Putamen (tissue), 1 donor: Measurements from ENCODE around the gene AFTPH.

Source experiments
- DNase-seq: peaks from one replicate; pipeline ENCODE4 v3.0.0-alpha.2; 2016; ENCODE audit warnings: low spot score

The AFTPH gene

GRCh38 chr2:64587561-64587960 lies 63.4 kb downstream of the AFTPH start:
- DNase-seq: no peak

DNA sequence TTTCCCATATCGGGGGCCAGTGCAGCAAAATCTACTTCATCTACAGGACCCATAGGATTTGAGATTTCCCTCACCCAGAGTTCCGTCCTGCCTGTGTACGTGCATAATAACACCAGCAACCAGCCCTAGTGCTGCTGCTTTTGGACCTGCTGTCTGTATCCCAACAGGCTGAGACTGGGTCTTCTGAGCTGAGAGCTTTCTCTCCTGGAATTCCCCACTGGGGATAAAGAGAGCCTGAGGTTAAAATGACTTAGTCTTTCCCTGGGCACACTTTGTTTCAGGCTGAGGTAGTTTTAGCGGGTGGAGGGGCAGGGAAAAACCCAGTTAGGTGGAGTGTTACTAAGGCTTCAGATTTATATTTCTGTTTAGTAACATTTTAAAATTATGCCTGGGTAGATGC lies 67.1 kb downstream of the AFTPH start:
- no peak for DNase-seq

GRCh38 chr2:64593035-64593655 lies 69.0 kb downstream of the AFTPH start:
- no peak for DNase-seq

- no peak for DNase-seq
These were observed 70.3 kb downstream of the AFTPH start for GRCh38 chr2:64594226-64594989.

- no peak for DNase-seq
These were observed 71.5 kb downstream of the AFTPH start for GRCh38 chr2:64595397-64596176.

DNA sequence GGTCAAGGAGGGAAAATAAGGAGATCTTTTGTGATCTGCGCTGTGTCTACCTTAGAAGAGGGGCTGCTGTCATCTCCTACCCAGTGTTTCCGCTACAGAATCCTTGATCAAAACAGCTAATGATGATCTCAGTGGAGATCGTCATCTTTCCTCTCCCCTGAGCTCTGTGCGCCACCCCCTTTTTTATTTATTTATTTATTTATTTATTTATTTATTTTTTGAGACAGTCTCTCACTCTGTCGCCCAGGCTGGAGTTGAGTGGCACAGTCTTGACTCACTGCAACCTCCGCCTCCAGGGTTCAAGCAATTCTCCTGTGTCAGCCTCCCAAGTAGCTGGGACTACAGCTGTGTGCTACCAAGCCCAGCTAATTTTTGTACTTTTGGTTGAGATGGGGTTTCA lies 74.1 kb downstream of the AFTPH start:
- no peak for DNase-seq

- DNase-seq: no peak
These were observed 75.3 kb downstream of the AFTPH start for GRCh38 chr2:64599469-64599868.

DNA sequence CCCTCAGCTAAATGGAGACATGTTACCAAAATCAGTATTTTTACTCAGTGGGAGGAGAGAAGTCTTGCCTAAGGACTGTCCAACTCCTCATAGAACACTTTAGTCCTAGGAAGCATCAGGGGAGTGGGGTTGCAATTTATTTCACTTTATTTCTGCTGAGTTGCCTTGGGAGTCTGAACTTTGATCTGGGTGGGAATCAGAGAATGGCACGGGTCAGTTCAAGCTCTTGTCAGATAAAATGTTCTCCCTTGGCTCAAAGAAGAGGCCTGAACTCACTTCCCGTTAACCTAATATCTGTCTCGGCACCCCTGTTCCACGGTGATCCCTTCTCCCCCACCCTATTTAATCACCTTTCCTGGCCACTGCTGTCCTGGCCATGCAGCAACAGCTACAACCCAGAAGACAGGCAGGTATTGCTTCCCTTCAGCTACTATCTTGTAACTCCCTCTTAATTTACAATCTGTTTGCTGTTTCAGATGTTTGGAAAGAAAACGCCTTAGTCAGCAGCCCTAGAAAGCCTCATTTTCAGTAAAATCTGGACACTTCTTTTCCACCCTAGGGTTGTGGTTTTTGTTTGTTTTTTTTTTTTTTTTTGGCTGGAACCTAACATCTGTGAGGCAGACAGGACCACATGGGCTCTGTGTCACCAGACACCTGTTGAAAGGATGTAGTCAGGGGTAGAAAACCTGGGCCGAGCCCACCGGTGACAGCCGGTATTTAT lies 77.1 kb downstream of the AFTPH start:
- DNase-seq: no peak

GRCh38 chr2:64601785-64602391 lies 77.8 kb downstream of the AFTPH start:
- DNase-seq: no peak

GRCh38 chr2:64602436-64602835 lies 78.3 kb downstream of the AFTPH start:
- DNase-seq: no peak

DNA sequence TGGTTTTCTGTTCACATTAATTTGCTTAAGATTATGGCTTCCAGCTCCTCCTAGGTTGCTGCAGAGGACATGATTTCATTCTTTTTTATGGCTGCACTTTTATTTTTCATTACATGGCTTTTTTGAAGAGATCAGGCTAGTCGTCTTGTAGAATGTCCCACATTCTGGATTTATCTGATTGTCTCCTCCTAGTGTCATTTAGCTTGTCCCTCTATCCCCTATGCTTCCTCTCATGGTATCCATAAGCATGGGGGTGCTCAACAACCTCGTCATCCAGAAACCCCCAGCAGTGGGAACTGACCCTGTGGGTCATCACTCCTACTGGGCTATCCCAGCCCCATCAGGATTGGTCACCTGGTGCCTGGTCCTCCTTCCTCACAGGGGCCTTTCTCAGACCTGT lies 80.0 kb downstream of the AFTPH start:
- no peak for DNase-seq

DNA sequence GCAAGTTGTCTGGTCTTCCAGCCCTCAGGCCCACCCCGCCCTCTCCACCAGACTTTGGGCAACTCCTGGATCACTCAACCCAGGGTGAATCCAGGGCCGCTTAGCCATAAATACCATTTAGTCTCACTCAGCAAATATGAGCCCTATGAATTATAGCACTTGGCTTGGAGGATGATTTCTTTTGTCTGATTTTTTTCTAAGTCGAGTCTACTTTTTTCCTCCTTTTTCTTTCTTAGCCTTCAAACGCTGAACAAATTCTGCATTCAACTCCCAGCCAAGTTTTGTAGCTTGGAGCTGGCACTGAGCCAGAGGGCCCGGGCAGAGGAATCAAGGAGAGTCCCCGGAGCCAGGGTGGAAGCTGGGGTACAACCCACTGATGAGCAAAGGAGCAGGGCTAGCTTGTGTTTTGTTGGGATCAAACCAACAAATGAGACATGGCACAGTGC lies 80.9 kb downstream of the AFTPH start:
- no peak for DNase-seq

GRCh38 chr2:64605991-64606478 lies 81.9 kb downstream of the AFTPH start:
- DNase-seq: no peak

DNA sequence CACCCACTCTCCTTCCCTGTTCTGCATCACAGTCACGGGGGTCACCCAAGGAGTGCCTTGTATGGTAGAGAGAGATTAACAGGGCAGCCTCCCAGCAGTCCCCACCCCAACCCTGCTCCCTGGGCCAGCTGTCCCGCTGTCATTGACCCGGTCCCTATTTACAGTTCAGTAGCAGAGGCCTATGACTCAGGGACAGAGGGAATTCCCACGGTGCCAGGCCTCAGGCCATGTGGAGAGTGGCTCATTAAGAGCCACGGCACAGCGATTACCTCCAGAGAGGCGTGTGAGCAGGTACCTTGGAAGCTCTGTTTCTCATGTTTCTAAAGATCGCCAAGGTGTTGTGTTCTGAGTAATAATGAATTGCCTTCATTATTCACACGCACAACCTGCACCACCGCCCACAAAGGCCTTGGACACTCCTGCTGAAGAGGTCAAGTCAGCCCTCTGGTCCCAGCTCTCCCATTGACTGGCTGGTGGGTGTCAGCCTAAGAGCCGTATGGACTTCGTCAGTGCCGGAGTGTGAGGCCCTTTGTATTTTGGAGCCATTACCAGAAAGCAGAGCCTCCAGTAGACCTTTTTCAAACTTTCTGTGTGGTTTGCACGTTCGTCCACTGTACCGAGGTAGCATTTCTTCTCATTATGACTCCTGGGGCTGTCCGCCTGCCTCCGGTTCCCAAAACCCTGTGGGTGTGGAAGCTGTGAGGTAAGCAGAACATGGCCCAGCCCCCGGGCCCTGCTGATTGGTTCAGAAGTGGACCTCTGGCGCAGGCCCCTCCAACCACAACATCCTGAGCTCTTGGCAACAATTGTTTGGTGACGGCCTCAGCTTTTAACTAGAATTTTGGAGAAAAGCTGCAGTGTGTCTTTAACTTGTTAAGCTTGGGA lies 82.6 kb downstream of the AFTPH start:
- DNase-seq: no peak

- DNase-seq: no peak
These were observed 83.5 kb downstream of the AFTPH start for GRCh38 chr2:64607381-64608304.

DNA sequence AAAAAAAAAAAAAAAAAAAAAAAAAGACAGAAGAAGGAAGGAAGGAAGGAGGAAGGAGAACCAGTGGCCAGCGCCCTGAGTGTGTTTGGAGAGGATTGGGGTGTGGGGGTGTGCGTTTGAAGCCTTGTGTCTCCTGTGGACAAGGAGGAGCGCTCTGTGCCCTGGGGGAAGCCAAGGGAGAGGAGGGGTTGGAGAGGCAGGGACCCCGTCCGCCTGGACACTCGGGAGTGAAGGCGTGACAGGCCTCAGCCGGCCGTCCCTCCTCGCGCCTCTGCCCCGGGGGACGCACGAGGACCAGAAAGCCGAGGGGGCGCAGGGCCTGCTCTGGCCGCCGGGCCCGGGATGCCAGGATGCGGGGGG lies 84.7 kb downstream of the AFTPH start:
- no peak for DNase-seq

DNA sequence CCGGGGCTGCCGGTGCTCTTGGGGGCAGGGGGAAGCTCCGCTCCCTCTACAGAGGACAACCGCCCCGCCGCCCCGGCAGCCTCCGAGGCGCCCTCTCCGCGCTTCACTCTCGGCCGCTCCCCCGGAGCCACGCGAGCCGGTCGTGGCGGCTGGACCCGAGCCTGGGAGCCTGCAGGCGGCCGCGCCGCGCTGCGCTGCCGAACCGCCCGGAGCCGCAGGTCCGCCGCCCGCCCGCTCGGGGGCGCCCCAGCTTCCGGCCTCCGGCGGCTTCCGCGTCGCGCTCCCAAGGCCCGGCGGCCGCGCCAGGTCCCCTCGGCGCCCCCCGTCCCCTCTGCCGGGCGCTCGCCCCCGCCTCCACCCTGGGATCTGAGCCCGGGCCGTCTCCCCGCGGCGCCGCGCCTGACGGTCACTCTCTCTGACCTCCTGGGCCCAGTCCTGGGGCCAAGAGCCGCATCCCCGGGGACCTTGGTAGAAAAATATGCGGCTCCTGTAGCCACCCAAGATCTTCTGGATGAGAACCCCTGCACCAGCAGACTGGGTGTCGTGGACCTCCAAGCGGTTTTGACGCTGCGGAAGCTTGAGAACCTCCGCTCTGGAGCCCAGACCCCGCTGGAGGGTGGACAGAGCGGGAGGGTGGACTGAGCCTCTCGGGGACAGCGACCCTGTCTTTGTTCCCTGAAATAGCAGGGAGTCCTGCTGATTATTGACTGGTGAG lies 85.3 kb downstream of the AFTPH start:
- DNase-seq: no peak

DNA sequence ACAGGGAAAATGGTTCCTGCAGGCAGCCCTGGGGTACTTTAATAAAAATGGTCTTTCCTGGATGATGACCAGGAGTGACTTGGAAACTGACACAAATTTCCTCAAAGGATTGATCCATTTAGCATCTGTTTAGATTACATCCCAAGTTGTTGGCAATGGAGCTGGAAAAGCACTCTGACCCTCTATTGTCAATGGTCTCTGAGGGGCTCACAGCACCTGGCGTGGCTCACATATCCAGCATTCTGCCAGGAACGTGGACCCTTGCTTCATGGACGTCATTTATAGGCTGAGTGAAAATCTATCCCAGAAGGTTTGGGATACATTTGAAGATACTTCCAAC lies 85.8 kb downstream of the AFTPH start:
- DNase-seq: no peak

DNA sequence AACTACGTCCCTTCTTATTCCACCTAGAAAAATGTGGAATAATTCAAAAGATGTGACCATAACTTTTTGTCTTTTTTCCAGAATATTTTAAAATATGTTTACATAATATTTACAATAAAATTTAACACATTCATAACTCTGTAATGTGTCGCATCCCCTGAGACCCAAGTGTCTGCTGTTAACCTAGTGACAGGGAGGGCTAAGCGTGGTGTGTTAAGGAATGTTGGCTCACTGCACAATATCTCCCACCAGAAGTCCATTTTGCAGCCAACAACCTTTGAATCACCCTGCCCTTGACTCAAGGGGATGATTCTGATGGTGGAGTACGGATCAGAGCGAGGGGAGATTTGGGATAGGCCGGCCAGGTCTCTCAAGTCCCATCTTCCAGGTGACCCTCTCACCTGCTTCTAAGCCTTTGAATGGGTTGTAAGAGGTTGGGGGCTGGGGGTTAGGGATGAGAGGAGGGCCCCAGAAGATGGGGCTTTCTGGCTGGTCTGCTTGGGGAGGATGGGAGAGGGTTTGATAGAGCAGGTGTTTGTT lies 86.3 kb downstream of the AFTPH start:
- no peak for DNase-seq
